Measurements from ENCODE around the gene PLPPR5. TPM values are rescaled to one million over a fixed set of nuclear protein-coding genes. Genes with fewer than 3 reads are reported as not detected.

Gene PLPPR5
- total RNA-seq, 4 donors from 2014 or later = 0.14 to 0.16 TPM; not detected in 2

DNA sequence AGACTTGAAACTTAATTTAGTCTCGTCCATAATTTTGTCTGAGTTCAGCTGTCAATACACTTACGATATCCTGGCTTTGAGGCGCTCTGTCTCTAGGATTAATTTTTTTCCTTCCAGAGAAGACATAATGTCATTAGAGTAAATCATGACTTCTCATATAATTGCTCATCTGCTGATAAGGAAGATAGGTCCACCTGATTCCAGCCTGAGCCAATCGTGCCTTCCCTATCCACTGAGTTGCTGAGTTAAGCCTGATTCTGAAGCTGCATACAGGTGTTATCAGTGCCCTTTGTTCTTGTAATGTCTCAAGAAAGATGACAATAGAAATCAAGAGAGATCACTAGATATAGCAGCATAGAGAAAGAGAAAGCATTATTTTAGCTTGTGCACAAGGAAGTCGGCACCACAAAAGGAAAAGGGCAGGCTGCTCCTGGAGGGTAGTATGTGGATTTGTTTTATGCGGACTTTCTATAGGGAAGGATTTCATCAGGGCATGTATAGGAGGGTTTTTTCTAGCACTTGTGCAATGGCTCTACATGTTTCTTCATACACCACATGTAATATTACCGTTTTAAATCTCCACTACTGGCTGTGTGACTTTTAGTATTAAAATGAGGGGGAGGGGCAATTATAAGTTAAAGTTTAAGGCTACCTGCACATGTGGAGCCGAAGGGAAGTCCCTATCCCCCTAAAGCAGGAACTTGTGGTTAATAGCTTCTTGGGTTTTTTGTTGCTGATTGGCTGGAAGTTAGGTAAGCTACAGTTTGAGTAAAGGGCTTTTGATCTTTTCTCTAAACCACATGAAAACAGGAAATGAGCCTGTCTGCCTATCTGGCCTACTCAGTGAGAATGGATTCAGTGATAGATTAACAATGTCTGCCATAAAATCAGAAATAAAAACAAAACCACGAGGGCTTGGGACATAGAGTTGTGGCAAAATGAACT, 133.4 kb downstream of the PLPPR5 start:
- in situ Hi-C loops (cut with MboI; ENCODE audit: low pct_ligation_motif_present in 1 of 4, low pct_unique_long_range_greater_than_20kb in 1 of 4, low sequenced_read_pairs in 3 of 4) = no loop called here
- no peaks in the 10 kb centered on the region for H3K9me3 ChIP-seq
- intact Hi-C loops (cut with DNase I; ENCODE audit: low total_unique reads) = no loop called here
- no peaks in the 10 kb centered on the region for H3K36me3 ChIP-seq
- peaks cover 0 to 30% (median 16%) of the 10 kb centered on the region in 4 donors for H3K4me1 ChIP-seq
- TF ChIP-seq POLR2AphosphoS5 (IDR thresholded peaks at IDR 0.05) = no peak
- TF ChIP-seq, protein P1, sequence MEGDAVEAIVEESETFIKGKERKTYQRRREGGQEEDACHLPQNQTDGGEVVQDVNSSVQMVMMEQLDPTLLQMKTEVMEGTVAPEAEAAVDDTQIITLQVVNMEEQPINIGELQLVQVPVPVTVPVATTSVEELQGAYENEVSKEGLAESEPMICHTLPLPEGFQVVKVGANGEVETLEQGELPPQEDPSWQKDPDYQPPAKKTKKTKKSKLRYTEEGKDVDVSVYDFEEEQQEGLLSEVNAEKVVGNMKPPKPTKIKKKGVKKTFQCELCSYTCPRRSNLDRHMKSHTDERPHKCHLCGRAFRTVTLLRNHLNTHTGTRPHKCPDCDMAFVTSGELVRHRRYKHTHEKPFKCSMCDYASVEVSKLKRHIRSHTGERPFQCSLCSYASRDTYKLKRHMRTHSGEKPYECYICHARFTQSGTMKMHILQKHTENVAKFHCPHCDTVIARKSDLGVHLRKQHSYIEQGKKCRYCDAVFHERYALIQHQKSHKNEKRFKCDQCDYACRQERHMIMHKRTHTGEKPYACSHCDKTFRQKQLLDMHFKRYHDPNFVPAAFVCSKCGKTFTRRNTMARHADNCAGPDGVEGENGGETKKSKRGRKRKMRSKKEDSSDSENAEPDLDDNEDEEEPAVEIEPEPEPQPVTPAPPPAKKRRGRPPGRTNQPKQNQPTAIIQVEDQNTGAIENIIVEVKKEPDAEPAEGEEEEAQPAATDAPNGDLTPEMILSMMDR (IDR thresholded peaks at IDR 0.05) = no peak
- TF ChIP-seq POLR2A (IDR thresholded peaks at IDR 0.05) = no peak
- TF ChIP-seq EP300 (IDR thresholded peaks at IDR 0.05; ENCODE audit: low read depth) = no peak
- peak overlapping the region in 2 of 4 donors; percentile 41 to 43 for H3K27ac ChIP-seq
- H3K4me3 ChIP-seq = no peak overlapping the region
- WGBS, 2 donors (ENCODE audit: low coverage in 1 of 2) = 57 to 63% methylated on average over 9 of the region's 9 CpGs
- H3K27me3 ChIP-seq = no peaks in the 10 kb centered on the region
- no peak for DNase-seq

DNA sequence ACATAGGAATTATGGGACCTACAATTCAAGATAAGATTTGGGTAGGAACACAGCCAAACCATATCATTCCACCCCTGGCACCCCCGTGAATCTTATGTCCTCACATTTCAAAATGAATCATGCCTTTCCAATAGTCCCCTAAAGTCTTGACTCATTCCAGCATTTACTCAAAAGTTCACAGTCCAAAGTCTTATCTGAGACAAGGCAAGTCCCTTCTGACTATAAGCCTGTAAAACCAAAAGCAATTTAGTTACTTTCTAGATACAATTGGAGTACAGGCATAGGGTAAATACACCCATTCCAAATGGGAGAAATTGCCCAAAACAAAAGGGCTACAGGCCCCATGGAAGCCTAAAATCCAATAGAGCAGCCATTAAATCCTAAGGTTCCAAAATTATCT, 138.9 kb downstream of the PLPPR5 start:
- in situ Hi-C loops (cut with MboI; ENCODE audit: low pct_ligation_motif_present in 1 of 4, low pct_unique_long_range_greater_than_20kb in 1 of 4, low sequenced_read_pairs in 3 of 4) = no loop called here
- no peak for DNase-seq
- whole genome bisulfite sequencing, 2 donors (ENCODE audit: low coverage in 1 of 2) = 31 to 50% methylated on average over 1 of the region's 1 CpG
- H3K27me3 ChIP-seq = no peaks in the 10 kb centered on the region
- H3K36me3 ChIP-seq = no peaks in the 10 kb centered on the region
- no peak overlapping the region for H3K4me3 ChIP-seq
- peak overlapping the region in 3 of 4 donors; percentile 23 to 50 (median 24) for H3K27ac ChIP-seq
- TF ChIP-seq, protein P1 (IDR thresholded peaks at IDR 0.05) = no peak
- no peak for TF ChIP-seq POLR2A (IDR thresholded peaks at IDR 0.05)
- no peak for TF ChIP-seq EP300 (IDR thresholded peaks at IDR 0.05; ENCODE audit: low read depth)
- TF ChIP-seq POLR2AphosphoS5 (IDR thresholded peaks at IDR 0.05) = no peak
- H3K4me1 ChIP-seq = peaks cover 0 to 13% (median 6%) of the 10 kb centered on the region in 4 donors
- no peaks in the 10 kb centered on the region for H3K9me3 ChIP-seq
- intact Hi-C loops (cut with DNase I; ENCODE audit: low total_unique reads) = no loop called here

GRCh38 chr1:98860329-98860728, 144.3 kb downstream of the PLPPR5 start:
- WGBS, 2 donors (ENCODE audit: low coverage in 1 of 2) = 56 to 78% methylated on average over 1 of the region's 1 CpG
- TF ChIP-seq POLR2A (IDR thresholded peaks at IDR 0.05) = no peak
- TF ChIP-seq EP300 (IDR thresholded peaks at IDR 0.05; ENCODE audit: low read depth) = no peak
- no peak for TF ChIP-seq POLR2AphosphoS5 (IDR thresholded peaks at IDR 0.05)
- TF ChIP-seq, protein P1 (IDR thresholded peaks at IDR 0.05) = no peak

DNA sequence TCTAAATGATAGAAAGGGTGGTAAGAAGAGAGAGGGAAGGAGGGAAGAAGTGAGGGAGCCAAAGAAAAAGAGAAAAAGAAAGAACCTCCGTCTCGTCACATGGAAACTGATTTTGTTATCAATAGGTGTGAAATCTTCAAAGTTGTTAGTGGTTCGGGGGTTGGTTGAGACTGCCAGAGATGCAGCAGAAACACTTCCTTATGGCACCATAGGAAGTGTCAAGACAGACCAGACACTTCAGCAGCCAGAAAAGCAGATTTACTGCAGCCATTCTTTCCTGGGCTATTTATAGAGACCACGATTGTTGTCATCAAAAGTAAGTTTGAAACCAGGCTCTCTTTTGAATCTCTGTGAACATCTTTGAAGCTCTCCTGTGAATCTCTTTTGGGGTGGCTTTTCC, 150.5 kb downstream of the PLPPR5 start:
- no peak overlapping the region for H3K4me3 ChIP-seq
- no peak for DNase-seq
- TF ChIP-seq POLR2AphosphoS5 (IDR thresholded peaks at IDR 0.05) (no peak), POLR2A (IDR thresholded peaks at IDR 0.05) (no peak), EP300 (IDR thresholded peaks at IDR 0.05; ENCODE audit: low read depth) (no peak)
- TF ChIP-seq, protein P1 (IDR thresholded peaks at IDR 0.05) = no peak
- no peaks in the 10 kb centered on the region for H3K36me3 ChIP-seq
- WGBS, 2 donors (ENCODE audit: low coverage in 1 of 2) = 28 to 29% methylated on average over 4 of the region's 4 CpGs
- H3K27ac ChIP-seq = no peak overlapping the region
- intact Hi-C loops (cut with DNase I; ENCODE audit: low total_unique reads) = no loop called here
- no peaks in the 10 kb centered on the region for H3K4me1 ChIP-seq
- in situ Hi-C loops (cut with MboI; ENCODE audit: low pct_ligation_motif_present in 1 of 4, low pct_unique_long_range_greater_than_20kb in 1 of 4, low sequenced_read_pairs in 3 of 4) = no loop called here
- no peaks in the 10 kb centered on the region for H3K27me3 ChIP-seq
- H3K9me3 ChIP-seq = no peaks in the 10 kb centered on the region

More at GRCh38 chr1:98860329-98860728, 144.3 kb downstream of the PLPPR5 start:
- intact Hi-C loops (cut with DNase I; ENCODE audit: low total_unique reads) (no loop called here), in situ Hi-C loops (cut with MboI; ENCODE audit: low pct_ligation_motif_present in 1 of 4, low pct_unique_long_range_greater_than_20kb in 1 of 4, low sequenced_read_pairs in 3 of 4) (no loop called here)
- Histone ChIP-seq H3K4me3 (no peak overlapping the region), H3K27me3 (no peaks in the 10 kb centered on the region), H3K36me3 (no peaks in the 10 kb centered on the region), H3K4me1 (peaks cover 0 to 3% (median 1%) of the 10 kb centered on the region in 4 donors), H3K27ac (no peak overlapping the region), H3K9me3 (no peaks in the 10 kb centered on the region)
- no peak for DNase-seq

All from transverse colon (tissue), 4 donors.